H9 (cell line): ENCODE results near the gene ZFYVE27. TPM values are rescaled to one million over a fixed set of nuclear protein-coding genes. Genes with fewer than 3 reads are reported as not detected.

Experiments
- DNase-seq: peaks from one replicate; pipeline ENCODE4 v3.0.0-alpha.2; 2017
- H2AFZ ChIP-seq: one replicate; pipeline ENCODE4 v1.6.1; 2013; ENCODE audit warnings: mild to moderate bottlenecking, low read length, control low read depth, moderate library complexity
- H2AK5ac ChIP-seq: 2 replicates; pipeline ENCODE4 v1.6.1; 2013; ENCODE audit warnings: low read length, control low read depth, mixed read lengths; ENCODE audit not compliant: insufficient read length
- H2BK120ac ChIP-seq: one replicate; pipeline ENCODE4 v1.6.1; 2013; ENCODE audit warnings: low read depth, mild to moderate bottlenecking, low read length, control low read depth, inconsistent platforms; ENCODE audit not compliant: poor library complexity, severe bottlenecking
- H2BK12ac ChIP-seq: 2 replicates; pipeline ENCODE4 v1.6.1; 2013; ENCODE audit warnings: low read length, control low read depth, mixed read lengths, low read depth; ENCODE audit not compliant: insufficient read length
- H2BK15ac ChIP-seq: 2 replicates; pipeline ENCODE4 v1.6.1; 2013; ENCODE audit warnings: low read depth, low read length, control low read depth
- H2BK20ac ChIP-seq: one replicate; pipeline ENCODE4 v1.6.1; 2013; ENCODE audit warnings: low read depth, mild to moderate bottlenecking, low read length, control low read depth, inconsistent platforms; ENCODE audit not compliant: poor library complexity, severe bottlenecking
- H2BK5ac ChIP-seq: 2 replicates; pipeline ENCODE4 v1.6.1; 2013; ENCODE audit warnings: low read length, control low read depth, mixed read lengths; ENCODE audit not compliant: insufficient read length
- H3K14ac ChIP-seq: 2 replicates; pipeline ENCODE4 v1.6.1; 2013; ENCODE audit warnings: low read length, control low read depth; ENCODE audit not compliant: insufficient read depth
- H3K18ac ChIP-seq: 2 replicates; pipeline ENCODE4 v1.6.1; 2013; ENCODE audit warnings: low read depth, mild to moderate bottlenecking, mixed read lengths, low read length, control low read depth; ENCODE audit not compliant: insufficient read length
- H3K23ac ChIP-seq: 2 replicates; pipeline ENCODE4 v1.6.1; 2013; ENCODE audit warnings: low read length, control low read depth, mixed read lengths, low read depth; ENCODE audit not compliant: insufficient read length
- H3K23me2 ChIP-seq: 2 replicates; pipeline ENCODE4 v1.6.1; 2013; ENCODE audit warnings: low read depth, mild to moderate bottlenecking, mixed read lengths, low read length, control low read depth; ENCODE audit not compliant: insufficient read length, poor library complexity, severe bottlenecking
- H3K27ac ChIP-seq: 2 replicates; pipeline ENCODE4 v1.5.1; 2013; ENCODE audit warnings: low read length, control low read depth, mixed read lengths, low read depth; ENCODE audit not compliant: insufficient read length
- H3K27me3 ChIP-seq: 2 replicates; pipeline ENCODE4 v1.6.1; 2013; ENCODE audit warnings: low read length, control low read depth, inconsistent platforms; ENCODE audit not compliant: insufficient read depth
- H3K4ac ChIP-seq: 2 replicates; pipeline ENCODE4 v1.6.1; 2013; ENCODE audit warnings: low read depth, mild to moderate bottlenecking, control low read depth, inconsistent platforms, low read length, moderate library complexity
- H3K4me1 ChIP-seq: 2 replicates; pipeline ENCODE4 v1.6.1; 2013; ENCODE audit warnings: low read length, control low read depth, inconsistent platforms; ENCODE audit not compliant: insufficient read depth
- H3K4me2 ChIP-seq: 2 replicates; pipeline ENCODE4 v1.6.1; 2013; ENCODE audit warnings: low read length, control low read depth, mixed read lengths; ENCODE audit not compliant: insufficient read length, insufficient read depth
- H3K56ac ChIP-seq: 2 replicates; pipeline ENCODE4 v1.6.1; 2013; ENCODE audit warnings: low read depth, mild to moderate bottlenecking, mixed read lengths, low read length, control low read depth; ENCODE audit not compliant: insufficient read length
- H3K79me1 ChIP-seq: 2 replicates; pipeline ENCODE4 v1.6.1; 2013; ENCODE audit warnings: low read depth, mild to moderate bottlenecking, moderate library complexity, low read length, control low read depth, inconsistent platforms; ENCODE audit not compliant: insufficient read depth, poor library complexity, severe bottlenecking
- H3K79me2 ChIP-seq: 2 replicates; pipeline ENCODE4 v1.6.1; 2013; ENCODE audit warnings: low read length, control low read depth, inconsistent platforms; ENCODE audit not compliant: insufficient read depth
- H3K9ac ChIP-seq: 2 replicates; pipeline ENCODE4 v1.6.1; 2013; ENCODE audit warnings: low read length, control low read depth, mixed read lengths; ENCODE audit not compliant: insufficient read length; ENCODE audit errors: extremely low read depth
- H3K9me3 ChIP-seq: one replicate; pipeline ENCODE4 v1.6.1; 2013; ENCODE audit warnings: low read depth, low read length, inconsistent platforms; ENCODE audit not compliant: control insufficient read depth
- H3T11ph ChIP-seq: one replicate; pipeline ENCODE4 v1.6.1; 2013; ENCODE audit warnings: mild to moderate bottlenecking, low read length, control low read depth, inconsistent platforms
- H4K20me1 ChIP-seq: one replicate; pipeline ENCODE4 v1.6.1; 2013; ENCODE audit not compliant: control insufficient read depth, insufficient read length, insufficient read depth
- H4K5ac ChIP-seq: 2 replicates; pipeline ENCODE4 v1.6.1; 2013; ENCODE audit warnings: low read depth, mild to moderate bottlenecking, mixed read lengths, low read length, control low read depth; ENCODE audit not compliant: insufficient read length
- H4K8ac ChIP-seq: replicated peaks from 2 replicates; pipeline ENCODE4 v1.6.1; 2013; ENCODE audit warnings: low read length, control low read depth, mixed read lengths, low read depth; ENCODE audit not compliant: insufficient read length
- H4K91ac ChIP-seq: 2 replicates; pipeline ENCODE4 v1.6.1; 2013; ENCODE audit warnings: low read depth, mild to moderate bottlenecking, moderate library complexity, mixed read lengths, low read length, control low read depth; ENCODE audit not compliant: insufficient read length
- H3K27ac Mint-ChIP-seq, 3 experiments: 2 replicates in 2 of 3; 3 replicates in 1 of 3; pipeline ENCODE4 v1.8.0; 2020 to 2021; ENCODE audit warnings: mixed read lengths in 3 of 3, mild to moderate bottlenecking in 1 of 3, moderate library complexity in 1 of 3
- H3K27me3 Mint-ChIP-seq: 2 replicates; pipeline ENCODE4 v1.8.0; 2021; ENCODE audit warnings: low read depth, mild to moderate bottlenecking, moderate library complexity, mixed read lengths
- H3K36me3 Mint-ChIP-seq, 3 experiments: 2 replicates in 2 of 3; 3 replicates in 1 of 3; pipeline ENCODE4 v1.8.0; 2020 to 2021; ENCODE audit warnings: low read depth in 3 of 3, mixed read lengths in 3 of 3; ENCODE audit not compliant: insufficient read depth in 1 of 3
- H3K4me1 Mint-ChIP-seq, 2 experiments: 2 replicates each; pipeline ENCODE4 v1.8.0; 2020; ENCODE audit warnings: mixed read lengths in 2 of 2
- H3K4me3 Mint-ChIP-seq, 2 experiments: 2 replicates in 1 of 2; 3 replicates in 1 of 2; pipeline ENCODE4 v1.8.0; 2020 to 2021; ENCODE audit warnings: mild to moderate bottlenecking in 2 of 2, mixed read lengths in 2 of 2, moderate library complexity in 1 of 2
- H3K9me3 Mint-ChIP-seq, 2 experiments: 2 replicates in 1 of 2; 3 replicates in 1 of 2; pipeline ENCODE4 v1.8.0; 2020; ENCODE audit warnings: mild to moderate bottlenecking in 2 of 2, mixed read lengths in 2 of 2, moderate library complexity in 1 of 2
- CTCF ChIP-seq: fragments of 200-600 bp; sonication (generic); conservative IDR thresholded peaks from 3 replicates; pipeline ENCODE4 v1.8.0; 2021; ENCODE audit warnings: antibody characterized with exemption, mild to moderate bottlenecking
- WGBS: extraction: QIAGEN DNeasy Blood & Tissue Kit; methylation state at CpG from one replicate; pipeline ENCODE4 v1.1.7; 2013; ENCODE audit warnings: missing lambda C conversion rate, low lambda C conversion rate, mixed read lengths; ENCODE audit not compliant: insufficient read length; ENCODE audit errors: extremely low coverage; 5-methylcytosine and 5-hydroxymethylcytosine counted together
- total RNA-seq: library from RNA; stranded (reverse); gene quantifications from 2 replicates; pipeline ENCODE4 v1.2.1, GENCODE V29; 2021

Gene ZFYVE27
- total RNA-seq, 1 experiment from 2014 or later, result 33.2 TPM

- Histone ChIP-seq H2BK20ac (no peak overlapping the region), H3K18ac (no peak overlapping the region), H3K27me3 (peaks cover 17% of the 10 kb centered on the region; the same call in 1 of the 2 replicates), H3K79me1 (peaks cover 3% of the 10 kb centered on the region), H3K23ac (no peak overlapping the region), H3K27ac (no peak overlapping the region), H3K56ac (no peak overlapping the region), H2BK12ac (no peak overlapping the region), H2AFZ (no peak overlapping the region), H3K4ac (no peak overlapping the region), H2BK15ac (no peak overlapping the region), H2AK5ac (no peak overlapping the region), H2BK5ac (no peak overlapping the region), H3K23me2 (peaks cover 7% of the 10 kb centered on the region), H3K9me3 (peaks cover 4% of the 10 kb centered on the region), H2BK120ac (no peak overlapping the region), H4K91ac (no peak overlapping the region), H3K14ac (no peak overlapping the region), H3T11ph (no peak overlapping the region), H3K4me1 (no peaks in the 10 kb centered on the region), H4K20me1 (no peaks in the 10 kb centered on the region), H3K9ac (no peak overlapping the region), H4K8ac (no peak overlapping the region), H3K79me2 (peaks cover 5% of the 10 kb centered on the region; the same call in 1 of the 2 replicates), H4K5ac (no peak overlapping the region), H3K4me2 (no peak overlapping the region)
- H3K27me3 Mint-ChIP-seq, result peaks cover 33% of the 10 kb centered on the region
- no peak for DNase-seq
- H3K4me3 Mint-ChIP-seq, result no peak overlapping the region
- H3K36me3 Mint-ChIP-seq, result peaks cover 15 to 17% (median 15%) of the 10 kb centered on the region in 3 experiments
- peaks cover 7 to 11% of the 10 kb centered on the region in 2 experiments for H3K4me1 Mint-ChIP-seq
- TF ChIP-seq CTCF, result no peak
- no CpG with 5 or more reads among the region's 5 CpGs for WGBS
- H3K9me3 Mint-ChIP-seq, result peaks cover 15 to 16% of the 10 kb centered on the region in 2 experiments
- no peak overlapping the region for H3K27ac Mint-ChIP-seq
Measured at GRCh38 chr10:97733256-97733655, 3.7 kb upstream of the ZFYVE27 start.
